OCI-LY7 (cell line): ENCODE measurements around the gene PCGF5.

ENCODE experiments used
- CTCF ChIP-seq: fragments of 200-600 bp; sonication (generic); conservative IDR thresholded peaks from 2 replicates; pipeline ENCODE4 v1.5.1; 2014; ENCODE audit warnings: mild to moderate bottlenecking, antibody characterized with exemption, low read length, moderate library complexity, mixed read lengths
- EZH2phosphoT487 ChIP-seq: fragments of 200-600 bp; sonication (generic); IDR thresholded peaks from 2 replicates; pipeline ENCODE4 v1.6.1; 2018; ENCODE audit warnings: low read depth, borderline replicate concordance, mild to moderate bottlenecking, mixed run types, antibody characterized with exemption, low read length, moderate library complexity, mixed read lengths

- no peak for TF ChIP-seq CTCF
- no peak for TF ChIP-seq EZH2phosphoT487
Measured at GRCh38 chr10:91249700-91250099, 29.2 kb downstream of the PCGF5 start.
